ENCODE measurements around the gene PRKCZ. TPM values are rescaled to one million over a fixed set of nuclear protein-coding genes. Genes with fewer than 3 reads are reported as not detected.

The PRKCZ gene
- polyA plus RNA-seq, 5 donors: 34.6 to 48.9 (median 39.6) TPM

GRCh38 chr1:2060072-2060471 lies 9.9 kb downstream of the PRKCZ start:
- no peak for DNase-seq

DNA sequence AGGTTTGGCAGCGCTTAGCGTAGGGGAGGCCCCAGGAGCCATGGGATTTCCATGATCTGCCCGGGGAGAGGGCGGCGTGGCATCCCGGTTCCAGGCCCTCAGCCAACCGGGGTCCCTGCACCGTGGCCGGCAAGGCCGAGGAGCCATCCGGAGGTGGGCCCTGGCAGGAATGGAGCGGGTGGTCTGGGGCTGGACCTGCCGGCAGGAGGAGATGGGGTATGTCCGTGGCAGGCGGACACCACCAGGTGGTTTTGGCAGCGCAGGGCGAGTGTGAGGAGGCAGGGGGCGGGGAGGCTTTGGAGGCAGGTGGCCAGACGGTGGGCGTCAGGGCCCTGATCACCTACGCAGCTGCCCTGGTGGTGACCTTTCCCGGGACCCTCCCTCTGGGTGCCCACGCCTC lies 10.3 kb downstream of the PRKCZ start:
- DNase-seq: no peak

- DNase-seq: no peak
These were observed 11.0 kb downstream of the PRKCZ start for GRCh38 chr1:2061065-2061778.

DNA sequence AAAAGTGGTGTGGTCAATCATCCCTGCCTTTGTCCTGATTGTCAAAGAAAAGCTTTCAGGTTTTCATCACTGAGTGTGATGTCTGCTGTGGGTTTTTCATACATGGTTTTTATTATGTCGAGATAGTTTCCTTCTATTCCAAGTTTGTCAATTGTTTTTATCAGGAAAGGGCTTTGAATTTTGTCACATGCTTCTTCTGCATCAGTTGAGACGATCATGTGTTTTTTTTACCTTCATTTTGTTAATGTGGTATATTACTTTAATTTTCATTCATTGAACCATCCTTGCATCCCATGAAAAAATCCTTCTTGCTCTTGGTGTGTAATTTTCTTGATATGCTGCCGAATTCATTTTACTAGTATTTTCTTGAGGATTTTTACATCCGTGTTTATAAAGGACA lies 15.5 kb downstream of the PRKCZ start:
- DNase-seq: no peak

DNA sequence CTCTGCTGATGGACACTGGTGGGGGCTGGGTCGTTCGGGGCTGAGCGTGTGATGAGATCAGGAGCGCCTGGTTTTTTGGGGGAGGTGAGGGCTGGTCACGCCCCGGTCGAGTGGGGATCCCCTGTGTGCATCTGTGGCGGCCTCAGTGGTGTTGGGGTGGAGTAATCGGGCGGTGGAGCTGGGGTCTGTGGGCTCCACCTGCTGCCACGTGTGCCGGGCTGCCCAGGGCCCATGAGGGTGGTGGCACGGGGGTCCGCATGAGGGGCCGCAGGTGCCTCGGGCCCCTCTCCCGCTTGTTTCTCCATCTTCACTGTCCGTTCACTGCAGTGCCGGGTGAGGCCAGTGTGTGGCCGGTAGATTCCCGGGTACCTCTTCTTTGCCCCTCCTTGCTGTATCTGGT lies 17.2 kb downstream of the PRKCZ start:
- DNase-seq: no peak

DNA sequence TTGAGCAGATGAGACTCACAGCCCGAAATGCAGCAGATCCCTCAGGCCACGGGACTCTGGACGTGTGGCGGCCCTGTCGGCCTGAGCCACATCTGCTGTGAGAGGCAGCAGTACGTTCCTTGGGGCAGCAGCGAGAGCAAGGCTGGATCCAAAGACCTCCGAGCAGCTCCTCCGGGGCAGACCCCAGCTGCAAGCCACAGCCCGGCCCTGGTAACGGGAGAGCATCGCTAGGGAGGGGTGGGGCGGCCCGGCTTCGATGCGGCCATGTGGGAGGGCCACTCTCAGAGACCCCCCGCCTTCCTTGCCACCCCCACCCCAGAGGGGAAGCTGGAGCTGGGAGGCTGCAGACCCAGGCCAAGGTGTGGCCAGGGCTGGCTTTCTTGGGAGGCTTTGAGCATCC lies 17.8 kb downstream of the PRKCZ start:
- no peak for DNase-seq

- DNase-seq: no peak
These were observed 18.7 kb downstream of the PRKCZ start for GRCh38 chr1:2068951-2069350.

GRCh38 chr1:2070016-2070415 lies 19.8 kb downstream of the PRKCZ start:
- DNase-seq: no peak

- DNase-seq: no peak
These were observed 20.8 kb downstream of the PRKCZ start for GRCh38 chr1:2070800-2071530.

GRCh38 chr1:2072109-2072806 lies 22.0 kb downstream of the PRKCZ start:
- DNase-seq: no peak

DNA sequence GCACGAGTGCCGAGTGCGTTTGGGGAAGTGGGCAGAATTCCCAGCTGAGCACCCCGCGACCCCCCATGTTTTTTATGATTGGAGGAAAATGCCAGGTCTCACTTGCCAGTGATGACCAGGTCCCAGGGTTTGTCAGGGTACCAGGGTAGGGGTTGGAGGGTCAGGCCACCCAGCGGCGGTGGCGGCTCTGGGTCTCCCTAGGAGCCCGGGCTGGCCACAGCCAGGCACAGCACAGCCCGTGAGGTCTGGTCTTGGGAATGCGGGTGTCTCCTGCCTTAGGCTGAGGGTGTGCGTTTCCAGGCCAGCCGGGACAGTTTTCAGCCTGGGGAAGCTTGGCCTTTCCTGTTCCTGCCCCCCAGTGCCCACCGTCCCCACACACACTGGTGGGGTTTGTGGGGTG lies 22.7 kb downstream of the PRKCZ start:
- DNase-seq: no peak

DNA sequence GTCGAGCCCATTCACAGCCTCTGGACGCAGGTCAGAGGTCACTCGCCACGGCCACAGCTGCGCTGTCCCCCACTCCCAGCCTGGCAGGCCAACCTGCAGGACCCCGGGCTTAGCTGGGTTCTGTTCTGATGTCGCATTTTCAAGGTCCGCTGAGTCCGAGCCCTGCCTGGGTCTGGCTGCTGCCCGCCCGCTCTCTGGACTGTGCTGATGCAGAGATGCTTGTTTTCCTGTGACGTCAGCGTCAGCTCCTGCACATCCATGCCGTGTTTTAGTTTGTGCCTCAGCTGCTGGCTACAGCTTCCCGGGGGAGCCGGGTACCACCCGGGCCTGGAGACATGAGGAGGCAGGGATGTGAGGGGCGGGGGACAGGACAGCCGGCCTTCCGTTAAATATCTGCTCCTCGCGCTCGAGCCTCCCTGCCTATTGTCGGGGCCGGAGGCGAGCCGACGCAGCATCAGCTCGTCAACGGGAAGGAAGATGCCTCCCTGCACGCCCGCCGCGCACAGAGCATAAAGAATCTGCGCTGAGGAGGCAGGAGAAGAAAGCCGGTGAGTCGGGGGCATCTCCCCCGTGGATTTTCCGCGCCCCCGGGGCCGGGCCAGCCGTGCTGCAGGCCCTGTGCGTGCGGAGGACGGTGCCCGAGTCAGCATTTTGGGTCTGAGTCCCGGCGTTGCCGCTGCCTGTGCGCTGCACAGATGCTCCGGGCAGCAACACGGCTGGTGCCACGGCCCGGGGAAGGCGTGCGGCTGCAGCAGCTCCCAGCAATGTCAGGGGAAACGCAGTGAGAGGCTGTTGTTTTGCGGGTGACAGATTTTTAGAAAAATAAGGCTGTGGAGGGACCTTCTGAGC lies 23.4 kb downstream of the PRKCZ start:
- no peak for DNase-seq

- DNase-seq: no peak
These were observed 24.2 kb downstream of the PRKCZ start for GRCh38 chr1:2074396-2074795.

DNA sequence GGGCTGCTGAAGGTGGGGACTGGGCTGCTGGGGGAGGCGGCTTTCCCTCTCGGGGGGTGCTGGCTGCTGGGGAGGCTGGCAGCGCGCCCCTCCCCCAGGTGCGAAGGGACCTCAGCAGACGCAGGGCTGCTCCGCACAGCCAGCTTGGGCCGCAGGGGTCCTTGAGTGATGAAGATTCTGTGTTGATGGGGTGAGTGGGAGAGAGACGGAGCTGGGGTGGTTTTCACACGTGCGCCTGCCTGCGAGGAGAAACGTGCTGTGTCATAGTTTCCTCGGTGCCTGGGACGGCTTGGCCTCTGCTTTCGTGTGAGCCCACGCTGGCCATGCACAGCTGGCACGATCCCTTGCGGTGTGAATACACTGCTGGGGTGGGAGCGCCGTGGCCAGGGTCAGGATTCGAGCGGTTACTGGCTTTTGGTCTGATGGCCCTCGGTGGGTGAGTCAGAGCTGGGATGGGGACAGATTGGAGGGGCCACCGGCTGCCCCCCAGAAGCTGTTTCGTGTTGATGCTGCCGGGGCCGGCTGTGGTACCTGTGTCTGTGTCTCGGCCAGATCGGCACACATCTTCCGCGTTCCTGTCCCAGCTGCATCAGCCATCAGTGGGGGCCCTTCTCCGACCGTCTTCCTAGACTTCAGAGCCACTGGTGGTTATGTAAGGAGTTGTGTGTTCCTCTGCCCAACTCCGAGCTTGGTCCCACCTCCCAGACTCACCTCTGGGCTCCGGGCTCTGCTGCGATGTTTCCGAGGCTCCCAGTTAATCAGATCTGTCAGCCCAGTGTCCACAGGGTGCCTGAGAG lies 24.9 kb downstream of the PRKCZ start:
- no peak for DNase-seq

DNA sequence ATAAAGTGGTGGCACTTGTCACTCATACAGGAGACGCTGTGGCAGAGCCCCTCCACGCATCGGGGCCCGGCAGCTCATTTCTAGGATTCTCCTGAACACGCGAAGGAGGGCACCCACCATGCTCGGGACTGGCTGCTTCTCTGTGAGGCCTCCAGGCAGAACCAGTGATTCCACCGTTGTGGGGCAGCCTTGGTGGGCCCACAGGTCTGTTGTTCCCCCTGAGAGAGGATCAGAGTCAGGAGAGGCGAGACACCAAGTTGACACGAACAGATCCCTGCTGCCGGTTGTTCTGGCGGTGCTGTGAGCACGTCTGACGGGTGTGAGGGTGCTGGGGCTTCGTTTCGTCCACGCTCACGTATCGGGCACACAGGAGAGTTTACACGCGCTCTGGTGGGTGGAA lies 26.6 kb downstream of the PRKCZ start:
- no peak for DNase-seq

DNA sequence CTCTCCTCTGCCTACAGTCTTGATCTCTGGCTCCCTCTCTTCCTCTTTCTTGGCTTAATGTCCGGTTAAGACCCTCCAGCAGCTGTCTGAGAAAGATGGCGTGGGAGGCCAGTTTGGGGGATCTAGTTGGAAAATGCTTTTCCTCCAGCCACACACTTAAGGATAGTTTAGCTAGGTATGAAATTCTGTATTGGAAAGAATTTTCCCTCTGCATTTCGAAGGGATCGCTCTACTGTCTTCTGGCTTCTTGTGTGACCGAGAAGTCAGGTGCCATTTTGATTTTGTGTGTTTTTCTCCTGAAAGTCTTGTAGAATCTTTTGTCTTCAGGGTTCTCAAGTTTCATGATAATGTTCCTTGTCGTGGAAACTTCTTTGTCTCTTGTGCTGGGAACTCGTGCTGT lies 28.0 kb downstream of the PRKCZ start:
- DNase-seq: no peak

GRCh38 chr1:2079396-2080085 lies 29.3 kb downstream of the PRKCZ start:
- no peak for DNase-seq

- DNase-seq: no peak
These were observed 29.9 kb downstream of the PRKCZ start for GRCh38 chr1:2080140-2080539.

DNA sequence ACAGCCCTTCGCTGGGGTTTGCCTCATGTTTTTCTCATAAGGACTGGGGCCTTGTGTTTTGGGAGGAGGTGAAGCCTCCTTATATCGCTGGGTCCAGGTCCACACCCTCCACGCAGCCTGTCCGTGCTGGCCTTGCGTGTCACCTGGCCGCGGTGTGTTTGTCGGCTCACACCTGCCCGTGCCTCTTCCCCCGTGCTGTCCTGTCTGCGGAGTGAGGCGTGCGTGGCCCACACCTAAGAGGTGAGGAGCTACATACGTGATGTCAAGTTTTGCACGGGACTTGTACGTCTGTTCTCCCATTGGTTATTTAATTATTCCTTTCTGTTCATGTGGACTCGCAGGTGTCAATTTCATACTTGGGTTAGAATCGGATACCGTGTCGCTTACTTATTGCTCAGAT lies 30.7 kb downstream of the PRKCZ start:
- no peak for DNase-seq

DNA sequence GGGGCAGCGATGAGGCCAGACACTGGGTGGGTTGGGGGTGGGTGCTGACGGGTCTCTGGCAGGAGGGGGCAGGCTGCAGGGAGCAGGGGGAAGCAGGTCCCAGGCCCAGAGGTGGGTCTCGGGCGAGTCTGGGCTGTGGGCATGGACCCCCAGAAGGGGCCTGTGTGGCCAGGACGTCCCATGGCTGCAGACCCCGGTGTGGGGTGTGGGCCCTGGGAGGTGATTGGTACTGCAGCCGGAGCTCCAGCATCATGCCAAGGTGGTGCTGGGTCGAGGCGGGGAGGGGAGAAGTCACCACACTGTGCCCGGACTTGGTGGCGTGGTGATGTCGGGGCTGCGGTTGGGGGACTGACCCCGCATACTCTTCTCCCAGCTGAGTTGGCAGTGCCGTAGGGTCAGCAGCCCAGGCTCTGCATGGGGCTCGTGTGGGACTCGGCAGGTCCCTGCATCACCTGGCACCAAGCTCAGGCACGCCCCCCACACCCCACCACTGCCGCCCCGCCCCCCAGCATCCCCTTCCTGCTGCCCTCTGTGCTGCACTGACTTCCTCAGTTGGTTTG lies 31.2 kb downstream of the PRKCZ start:
- no peak for DNase-seq
